Smooth muscle cell (in vitro differentiated cells): ENCODE data around the gene PLD1. TPM values are rescaled to one million over a fixed set of nuclear protein-coding genes. Genes with fewer than 3 reads are reported as not detected.
A peak's percentile ranks its signal among the peaks of the same experiment; 100 is the strongest.

Source experiments
- DNase-seq: peaks from one replicate; lab custom pipeline; 2025; ENCODE audit not compliant: unreplicated experiment; lab: John Stamatoyannopoulos, UW
- H2AFZ ChIP-seq: fragments of 200-600 bp; sonication (generic); 2 replicates; pipeline ENCODE4 v1.6.0; 2016; ENCODE audit warnings: antibody characterized with exemption, low read depth, mild to moderate bottlenecking
- H3F3A ChIP-seq: fragments of 200-600 bp; sonication (generic); 2 replicates; pipeline ENCODE4 v1.6.0; 2017; ENCODE audit warnings: antibody characterized with exemption, low read depth
- H3K27ac ChIP-seq: fragments of 200-600 bp; sonication (generic); 2 replicates; pipeline ENCODE4 v1.5.1; 2016; ENCODE audit warnings: low read depth, mild to moderate bottlenecking
- H3K27me3 ChIP-seq: fragments of 200-600 bp; sonication (generic); 2 replicates; pipeline ENCODE4 v1.6.1; 2016; ENCODE audit warnings: low read depth, mild to moderate bottlenecking
- H3K36me3 ChIP-seq: fragments of 200-600 bp; sonication (generic); 2 replicates; pipeline ENCODE4 v1.5.1; 2016; ENCODE audit warnings: low read depth
- H3K4me1 ChIP-seq: fragments of 200-600 bp; sonication (generic); 2 replicates; pipeline ENCODE4 v1.5.1; 2016; ENCODE audit warnings: low read depth
- H3K4me2 ChIP-seq: fragments of 200-600 bp; sonication (generic); 2 replicates; pipeline ENCODE4 v1.6.0; 2016; ENCODE audit warnings: mild to moderate bottlenecking
- H3K4me3 ChIP-seq: fragments of 200-600 bp; sonication (generic); 2 replicates; pipeline ENCODE4 v1.5.1; 2016; ENCODE audit warnings: mild to moderate bottlenecking
- H3K79me2 ChIP-seq: fragments of 200-600 bp; sonication (generic); 2 replicates; pipeline ENCODE4 v1.6.0; 2016; ENCODE audit warnings: low read depth, mild to moderate bottlenecking
- H3K9ac ChIP-seq: fragments of 200-600 bp; sonication (generic); 2 replicates; pipeline ENCODE4 v1.6.0; 2016; ENCODE audit warnings: low read depth
- H3K9me3 ChIP-seq: fragments of 200-600 bp; sonication (generic); replicated peaks from 2 replicates; pipeline ENCODE4 v1.5.1; 2016; ENCODE audit warnings: low read depth
- H4K20me1 ChIP-seq: fragments of 200-600 bp; sonication (generic); 2 replicates; pipeline ENCODE4 v1.6.0; 2016; ENCODE audit warnings: low read depth
- WGBS: methylation state at CpG from one replicate; pipeline ENCODE4 v1.1.7; 2016; ENCODE audit warnings: low lambda C conversion rate; 5-methylcytosine and 5-hydroxymethylcytosine counted together
- polyA plus RNA-seq: library from polyadenylated mRNA; unstranded; fragments of >200 nt; fragmentation: Nextera tagmentation; extraction: Ambion mirVana; gene quantifications from 2 replicates; pipeline ENCODE4 v1.2.1, GENCODE V29; 2016
- total RNA-seq: library from RNA; depleted of rRNA; stranded (reverse); fragments of >200 nt; gene quantifications from 2 replicates; pipeline ENCODE4 v1.2.3, GENCODE V29; 2014
- TF ChIP-seq, protein P1 (sequence below): fragments of 200-600 bp; sonication (generic); IDR thresholded peaks from 2 replicates; pipeline ENCODE4 v1.5.1; 2017; ENCODE audit warnings: borderline replicate concordance, mild to moderate bottlenecking, antibody characterized with exemption; ENCODE audit not compliant: insufficient read depth, poor library complexity, severe bottlenecking

The PLD1 gene
- total and polyA plus RNA-seq, 2 experiments from 2014 or later = 15.2 to 36.1 TPM

DNA sequence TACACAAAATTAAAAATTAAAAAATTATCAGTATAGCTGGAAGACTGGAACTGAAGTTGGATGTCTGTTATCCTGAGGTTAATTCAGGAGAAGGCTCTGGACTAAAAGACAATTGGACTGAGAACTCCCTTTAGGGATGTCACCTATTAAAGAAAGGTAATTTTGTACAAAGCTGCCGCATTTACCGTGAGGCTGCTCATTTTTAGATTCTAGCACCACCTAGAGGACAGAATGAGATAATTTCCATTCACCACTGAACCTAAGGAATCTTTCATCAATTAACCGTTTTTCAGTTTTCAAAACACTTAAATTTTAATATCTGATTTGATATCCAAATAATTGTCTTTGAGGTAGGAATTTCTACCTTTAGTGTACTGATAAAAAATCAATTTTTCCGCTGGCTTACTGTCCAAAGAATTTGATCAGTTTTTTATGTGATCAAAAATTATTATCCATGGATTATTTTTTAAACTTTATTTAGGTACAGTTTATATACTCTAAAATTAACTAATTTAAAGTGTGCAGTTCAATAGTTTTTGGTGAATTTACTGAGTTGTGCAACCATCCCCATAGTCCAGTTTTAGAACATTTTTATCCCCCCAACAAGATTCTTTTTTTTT is 243.4 kb downstream of the PLD1 start:
- H3K4me1 ChIP-seq = no peaks in the 10 kb centered on the region
- H3K9ac ChIP-seq = no peak overlapping the region
- no peak for DNase-seq
- H3K27ac ChIP-seq = no peak overlapping the region
- no peaks in the 10 kb centered on the region for H3K9me3 ChIP-seq
- no peaks in the 10 kb centered on the region for H3F3A ChIP-seq
- H3K4me3 ChIP-seq = no peak overlapping the region
- no peaks in the 10 kb centered on the region for H3K36me3 ChIP-seq
- no peaks in the 10 kb centered on the region for H4K20me1 ChIP-seq
- 8% methylated on average over 4 of the region's 4 CpGs for WGBS
- TF ChIP-seq, protein P1, sequence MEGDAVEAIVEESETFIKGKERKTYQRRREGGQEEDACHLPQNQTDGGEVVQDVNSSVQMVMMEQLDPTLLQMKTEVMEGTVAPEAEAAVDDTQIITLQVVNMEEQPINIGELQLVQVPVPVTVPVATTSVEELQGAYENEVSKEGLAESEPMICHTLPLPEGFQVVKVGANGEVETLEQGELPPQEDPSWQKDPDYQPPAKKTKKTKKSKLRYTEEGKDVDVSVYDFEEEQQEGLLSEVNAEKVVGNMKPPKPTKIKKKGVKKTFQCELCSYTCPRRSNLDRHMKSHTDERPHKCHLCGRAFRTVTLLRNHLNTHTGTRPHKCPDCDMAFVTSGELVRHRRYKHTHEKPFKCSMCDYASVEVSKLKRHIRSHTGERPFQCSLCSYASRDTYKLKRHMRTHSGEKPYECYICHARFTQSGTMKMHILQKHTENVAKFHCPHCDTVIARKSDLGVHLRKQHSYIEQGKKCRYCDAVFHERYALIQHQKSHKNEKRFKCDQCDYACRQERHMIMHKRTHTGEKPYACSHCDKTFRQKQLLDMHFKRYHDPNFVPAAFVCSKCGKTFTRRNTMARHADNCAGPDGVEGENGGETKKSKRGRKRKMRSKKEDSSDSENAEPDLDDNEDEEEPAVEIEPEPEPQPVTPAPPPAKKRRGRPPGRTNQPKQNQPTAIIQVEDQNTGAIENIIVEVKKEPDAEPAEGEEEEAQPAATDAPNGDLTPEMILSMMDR = peak; percentile 82
- H2AFZ ChIP-seq = no peak overlapping the region
- H3K79me2 ChIP-seq = no peaks in the 10 kb centered on the region
- H3K4me2 ChIP-seq = no peak overlapping the region
- no peaks in the 10 kb centered on the region for H3K27me3 ChIP-seq

DNA sequence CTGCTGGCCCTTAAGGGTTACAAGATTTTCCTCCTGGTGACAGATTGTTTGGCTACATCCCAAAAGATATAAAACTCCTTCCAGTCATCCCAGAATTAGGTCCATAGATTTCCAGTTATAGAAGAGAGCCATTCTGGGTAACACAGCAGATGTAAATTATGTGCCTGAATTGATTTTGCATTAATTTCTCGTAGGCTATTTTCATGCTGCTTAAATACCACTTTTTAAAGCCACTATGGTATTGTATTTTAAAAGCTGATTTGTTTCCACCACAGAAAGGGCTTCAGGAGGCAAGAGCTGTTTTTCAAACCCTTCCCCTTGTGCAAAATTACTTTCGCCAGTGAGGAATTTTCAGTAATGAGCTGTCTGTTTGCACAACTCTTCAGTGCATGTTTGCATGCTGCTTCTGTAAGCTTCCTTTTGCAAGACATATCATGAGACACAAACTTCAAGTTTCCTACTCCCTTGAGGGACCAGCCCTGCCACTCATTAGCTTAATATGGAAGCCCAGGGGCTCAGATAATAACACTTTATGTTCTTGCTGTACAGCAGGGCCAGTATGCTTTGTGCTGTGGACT is 244.7 kb downstream of the PLD1 start:
- Histone ChIP-seq H4K20me1 (no peaks in the 10 kb centered on the region), H3K27me3 (no peaks in the 10 kb centered on the region), H3K9ac (no peak overlapping the region), H3K27ac (no peak overlapping the region), H3K4me1 (no peaks in the 10 kb centered on the region), H3K4me2 (peak overlapping the region; percentile 23), H3F3A (no peaks in the 10 kb centered on the region), H3K4me3 (no peak overlapping the region), H3K36me3 (no peaks in the 10 kb centered on the region), H3K9me3 (no peaks in the 10 kb centered on the region), H3K79me2 (no peaks in the 10 kb centered on the region), H2AFZ (peak overlapping the region; percentile 42)
- TF ChIP-seq, protein P1 = no peak
- WGBS = 51% methylated on average over 2 of the region's 2 CpGs
- DNase-seq = no peak

DNA sequence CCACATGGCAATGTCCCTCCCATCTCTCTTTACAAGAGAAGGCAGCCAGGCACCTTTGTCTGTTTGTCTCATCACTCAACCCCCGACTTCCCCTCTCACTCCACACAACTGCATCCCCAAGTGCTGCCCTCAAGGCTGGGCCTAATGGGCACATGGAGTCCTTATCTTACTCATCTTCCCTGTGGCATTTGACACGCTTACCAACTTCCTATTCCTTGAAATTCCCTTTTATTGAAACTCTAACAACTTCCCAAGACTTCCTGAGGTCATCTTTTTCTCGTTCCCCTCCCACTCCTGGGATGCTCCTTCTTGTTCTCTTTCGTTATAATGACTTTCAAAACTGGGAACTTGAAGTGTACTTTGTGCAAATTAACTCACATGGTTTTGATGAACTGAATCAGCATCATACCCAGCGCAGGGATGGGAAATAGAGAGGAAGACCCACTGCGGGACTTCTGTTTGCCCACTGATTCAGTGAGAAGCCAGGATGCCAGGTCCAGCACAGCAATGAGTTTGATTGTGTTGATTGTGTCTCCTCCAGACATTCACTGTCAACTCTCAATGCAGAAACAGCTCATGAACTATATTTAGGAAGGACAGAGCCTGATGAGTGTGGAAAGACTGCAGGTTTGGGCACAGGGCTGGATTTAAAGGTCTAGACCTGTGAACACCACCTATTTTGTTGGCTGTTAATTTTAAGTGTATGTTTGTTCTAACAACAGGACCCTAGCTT is 245.4 kb downstream of the PLD1 start:
- Histone ChIP-seq H4K20me1 (no peaks in the 10 kb centered on the region), H3K4me2 (no peak overlapping the region), H3K36me3 (no peaks in the 10 kb centered on the region), H3K27me3 (no peaks in the 10 kb centered on the region), H3K4me1 (no peaks in the 10 kb centered on the region), H2AFZ (peak overlapping the region; percentile 42), H3K27ac (no peak overlapping the region), H3F3A (no peaks in the 10 kb centered on the region), H3K4me3 (no peak overlapping the region), H3K9me3 (no peaks in the 10 kb centered on the region), H3K9ac (no peak overlapping the region), H3K79me2 (no peaks in the 10 kb centered on the region)
- no peak for DNase-seq
- 73% methylated on average over 6 of the region's 6 CpGs for WGBS
- TF ChIP-seq, protein P1 = no peak
